ENCODE results near the gene CRABP2. TPM values are rescaled to one million over a fixed set of nuclear protein-coding genes. Genes with fewer than 3 reads are reported as not detected.

The CRABP2 gene
- total and polyA plus RNA-seq, 2 of the 13 experiments (the other 11 are each of a cell fraction or from before 2014, with no cell fraction given): 0.40 to 0.60 TPM

GRCh38 chr1:156659988-156660751, 45.2 kb downstream of the CRABP2 start (continued):
- TF ChIP-seq BRF2 (CRISPR knock-in tag; IDR thresholded peaks at IDR 0.05) (no peak), POLR2A (IDR thresholded peaks at IDR 0.05; ENCODE audit: insufficient read depth in 1 of 2, low read depth in 2 of 2, low read length in 2 of 2) (peak in 1 of 2 experiments; percentile 95; a peak in 2 of 4 replicates), HES4 (CRISPR knock-in tag; IDR thresholded peaks at IDR 0.05; ENCODE audit: borderline replicate concordance) (no peak), ZNF772 (CRISPR knock-in tag; IDR thresholded peaks at IDR 0.05) (no peak; the same call in 1 of the 2 replicates), ZNF142 (CRISPR knock-in tag; IDR thresholded peaks at IDR 0.05) (no peak), ZNF576 (CRISPR knock-in tag; IDR thresholded peaks at IDR 0.05) (0 out of 2 replicates have a peak, but pooled peaks have one; percentile 20), ZNF337 (CRISPR knock-in tag; IDR thresholded peaks at IDR 0.05; ENCODE audit: borderline replicate concordance, low read depth) (no peak), ZNF414 (CRISPR knock-in tag; IDR thresholded peaks at IDR 0.05) (no peak; the same call in 1 of the 2 replicates), SRF (IDR thresholded peaks at IDR 0.05; ENCODE audit: low read depth, low read length) (0 out of 2 replicates have a peak, but pooled peaks have one; percentile 2), ZNF781 (CRISPR knock-in tag; IDR thresholded peaks at IDR 0.05; ENCODE audit: borderline replicate concordance, not compliant biosample characterization) (no peak), DR1 (CRISPR knock-in tag; IDR thresholded peaks at IDR 0.05) (no peak; the same call in 1 of the 2 replicates), ZNF577 (CRISPR knock-in tag; IDR thresholded peaks at IDR 0.05; ENCODE audit: borderline replicate concordance, low read depth) (no peak), SYNCRIP (IDR thresholded peaks at IDR 0.05; ENCODE audit: insufficient read depth, low read depth, low read length) (no peak), POLR2AphosphoS2 (IDR thresholded peaks at IDR 0.05; ENCODE audit: low read depth, low read length) (peak; percentile 71; the same call in 1 of the 2 replicates), HINFP (CRISPR knock-in tag; IDR thresholded peaks at IDR 0.05; ENCODE audit: low read depth) (no peak), PRMT3 (CRISPR knock-in tag; IDR thresholded peaks at IDR 0.05; ENCODE audit: borderline replicate concordance, low read depth) (peak; percentile 66; the same call in 1 of the 2 replicates), HNF4G (IDR thresholded peaks at IDR 0.05; ENCODE audit: borderline replicate concordance, low read depth, low read length) (peak; percentile 6; the same call in 1 of the 2 replicates), HNF4G (CRISPR knock-in tag; IDR thresholded peaks at IDR 0.05; ENCODE audit: borderline replicate concordance, low read depth) (no peak)
